PC-9 (cell line): ENCODE results near the gene DNAH6. TPM values are rescaled to one million over a fixed set of nuclear protein-coding genes. Genes with fewer than 3 reads are reported as not detected.

ENCODE experiments used
- BruUV-seq: library from RNA; stranded (reverse); fragments of 400-500 nt; replicated peaks from 2 replicates; lab custom pipeline; 2021; lab: Mats Ljungman, UMichigan
- CTCF ChIA-PET: fragments of 300-600 bp; sonication (Branson Sonifier 250); formaldehyde crosslinking; loops from one replicate; lab custom pipeline; 2022; ENCODE audit warnings: antibody characterized with exemption; lab: Charles Lee
- POLR2A ChIA-PET: fragments of 300-600 bp; sonication (Branson Sonifier 250); formaldehyde crosslinking; loops from one replicate; lab custom pipeline; 2022; ENCODE audit warnings: antibody characterized with exemption; ENCODE audit not compliant: unreplicated experiment; lab: Charles Lee
- DNase-seq, 2 experiments: peaks; one replicate each; pipeline versions ENCODE4 v3.0.0 to v3.0.0-alpha.2; 2015 to 2022; ENCODE audit warnings: mixed read lengths in 1 of 2
- H2AFZ ChIP-seq: fragments of 200-600 bp; sonication (generic); 2 replicates; pipeline ENCODE4 v1.8.1; 2017; ENCODE audit warnings: antibody characterized with exemption
- H3F3A ChIP-seq: fragments of 200-600 bp; sonication (generic); 2 replicates; pipeline ENCODE4 v1.8.1; 2017; ENCODE audit warnings: antibody characterized with exemption, mild to moderate bottlenecking, low read depth; ENCODE audit not compliant: insufficient read depth
- H3K27ac ChIP-seq: fragments of 200-600 bp; sonication (generic); 2 replicates; pipeline ENCODE4 v1.6.1; 2016; ENCODE audit warnings: mixed run types
- H3K27me3 ChIP-seq: fragments of 200-600 bp; sonication (generic); 2 replicates; pipeline ENCODE4 v1.6.1; 2016; ENCODE audit warnings: low read depth, mixed run types; ENCODE audit not compliant: insufficient read depth
- H3K36me3 ChIP-seq: fragments of 200-600 bp; sonication (generic); 2 replicates; pipeline ENCODE4 v1.6.1; 2016; ENCODE audit warnings: low read depth, mixed run types
- H3K4me1 ChIP-seq: fragments of 200-600 bp; sonication (generic); replicated peaks from 2 replicates; pipeline ENCODE4 v1.6.1; 2016; ENCODE audit warnings: mixed run types; ENCODE audit not compliant: insufficient read depth
- H3K4me2 ChIP-seq: fragments of 200-600 bp; sonication (generic); 2 replicates; pipeline ENCODE4 v1.6.1; 2017; ENCODE audit warnings: mixed run types
- H3K4me3 ChIP-seq: fragments of 200-600 bp; sonication (generic); 2 replicates; pipeline ENCODE4 v1.6.1; 2016; ENCODE audit warnings: mixed run types
- H3K79me2 ChIP-seq: fragments of 200-600 bp; sonication (generic); 2 replicates; pipeline ENCODE4 v1.6.1; 2017; ENCODE audit warnings: low read depth, mixed run types
- H3K9me2 ChIP-seq: fragments of 200-600 bp; sonication (generic); 2 replicates; pipeline ENCODE4 v1.8.1; 2017; ENCODE audit warnings: mild to moderate bottlenecking; ENCODE audit not compliant: insufficient read depth
- H3K9me3 ChIP-seq: fragments of 200-600 bp; sonication (generic); 2 replicates; pipeline ENCODE4 v1.8.1; 2016; ENCODE audit warnings: low read depth; ENCODE audit not compliant: insufficient read depth
- H4K20me1 ChIP-seq: fragments of 200-600 bp; sonication (generic); 2 replicates; pipeline ENCODE4 v1.8.1; 2017; ENCODE audit not compliant: insufficient read depth
- CTCF ChIP-seq: fragments of 200-600 bp; sonication (generic); conservative IDR thresholded peaks from 2 replicates; pipeline ENCODE4 v1.6.1; 2017; ENCODE audit warnings: mixed run types, antibody characterized with exemption, mild to moderate bottlenecking, moderate library complexity
- EZH2 ChIP-seq: fragments of 200-600 bp; sonication (generic); IDR thresholded peaks from 2 replicates; pipeline ENCODE4 v1.8.0; 2017; ENCODE audit warnings: antibody characterized with exemption, low read depth
- intact Hi-C: fragments of 100-400 bp; cut with micrococcal nuclease; formaldehyde crosslinking; loops from one replicate; pipeline ENCODE4 v1.10.0; 2022; ENCODE audit not compliant: unreplicated experiment
- total RNA-seq: library from RNA; stranded (reverse); gene quantifications from 2 replicates; pipeline ENCODE4 v1.2.3, GENCODE V29; 2021

Gene DNAH6
- total RNA-seq, 1 experiment from 2014 or later = not detected

GRCh38 chr2:84793641-84794040 is 277.3 kb downstream of the DNAH6 start:
- CTCF ChIA-PET = no interaction called here
- Histone ChIP-seq H3K79me2 (no peaks in the 10 kb centered on the region), H3K4me1 (no peaks in the 10 kb centered on the region), H3K27me3 (0 out of 2 replicates have a peak, but pooled peaks cover 4% of the 10 kb centered on the region), H4K20me1 (no peaks in the 10 kb centered on the region), H3K4me2 (no peak overlapping the region), H3K9me2 (no peaks in the 10 kb centered on the region), H3K4me3 (no peak overlapping the region), H3K36me3 (no peaks in the 10 kb centered on the region), H3K9me3 (no peaks in the 10 kb centered on the region), H3K27ac (no peak overlapping the region), H3F3A (no peaks in the 10 kb centered on the region), H2AFZ (no peak overlapping the region)
- TF ChIP-seq CTCF (no peak), EZH2 (no peak)
- POLR2A ChIA-PET = no interaction called here
- intact Hi-C loops = no loop called here
- no TSS peak for BruUV-seq
- no peak for DNase-seq

- CTCF ChIA-PET = interaction anchor here (0.6 kb wide), 1 partner anchor 232 kb away, joined by 6 read pairs; no protein-coding TSS in a partner anchor
- H3K9me3 ChIP-seq = no peaks in the 10 kb centered on the region
- 0 out of 2 replicates have a peak, but pooled peaks cover 4% of the 10 kb centered on the region for H3K27me3 ChIP-seq
- no peaks in the 10 kb centered on the region for H4K20me1 ChIP-seq
- no peak for TF ChIP-seq CTCF
- TF ChIP-seq EZH2 = no peak
- no peak overlapping the region for H3K4me3 ChIP-seq
- intact Hi-C loops = no loop called here
- DNase-seq = no peak
- H3K36me3 ChIP-seq = no peaks in the 10 kb centered on the region
- H3F3A ChIP-seq = no peaks in the 10 kb centered on the region
- H3K4me2 ChIP-seq = no peak overlapping the region
- H3K9me2 ChIP-seq = no peaks in the 10 kb centered on the region
- no peaks in the 10 kb centered on the region for H3K4me1 ChIP-seq
- no peak overlapping the region for H2AFZ ChIP-seq
- POLR2A ChIA-PET = no interaction called here
- H3K79me2 ChIP-seq = no peaks in the 10 kb centered on the region
- no peak overlapping the region for H3K27ac ChIP-seq
- no TSS peak for BruUV-seq
These were observed 280.5 kb downstream of the DNAH6 start for GRCh38 chr2:84796798-84797197.

GRCh38 chr2:84797271-84797670 is 281.0 kb downstream of the DNAH6 start:
- TF ChIP-seq EZH2 (no peak), CTCF (no peak)
- BruUV-seq = no TSS peak
- no peaks in the 10 kb centered on the region for H3K4me1 ChIP-seq

More at GRCh38 chr2:84797271-84797670, 281.0 kb downstream of the DNAH6 start:
- H2AFZ ChIP-seq = no peak overlapping the region
- no peaks in the 10 kb centered on the region for H3K36me3 ChIP-seq
- H3K9me3 ChIP-seq = no peaks in the 10 kb centered on the region
- H3K4me3 ChIP-seq = no peak overlapping the region
- no peaks in the 10 kb centered on the region for H3K9me2 ChIP-seq
- H4K20me1 ChIP-seq = no peaks in the 10 kb centered on the region
- ChIA-PET CTCF (no interaction called here), POLR2A (no interaction called here)
- H3K79me2 ChIP-seq = no peaks in the 10 kb centered on the region
- H3K27me3 ChIP-seq = 0 out of 2 replicates have a peak, but pooled peaks cover 4% of the 10 kb centered on the region
- intact Hi-C loops = no loop called here
- no peak for DNase-seq
- H3K4me2 ChIP-seq = no peak overlapping the region
- no peaks in the 10 kb centered on the region for H3F3A ChIP-seq
- no peak overlapping the region for H3K27ac ChIP-seq
